ENCODE results near the gene NAA20.

The NAA20 gene, protein sequence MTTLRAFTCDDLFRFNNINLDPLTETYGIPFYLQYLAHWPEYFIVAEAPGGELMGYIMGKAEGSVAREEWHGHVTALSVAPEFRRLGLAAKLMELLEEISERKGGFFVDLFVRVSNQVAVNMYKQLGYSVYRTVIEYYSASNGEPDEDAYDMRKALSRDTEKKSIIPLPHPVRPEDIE

DNA sequence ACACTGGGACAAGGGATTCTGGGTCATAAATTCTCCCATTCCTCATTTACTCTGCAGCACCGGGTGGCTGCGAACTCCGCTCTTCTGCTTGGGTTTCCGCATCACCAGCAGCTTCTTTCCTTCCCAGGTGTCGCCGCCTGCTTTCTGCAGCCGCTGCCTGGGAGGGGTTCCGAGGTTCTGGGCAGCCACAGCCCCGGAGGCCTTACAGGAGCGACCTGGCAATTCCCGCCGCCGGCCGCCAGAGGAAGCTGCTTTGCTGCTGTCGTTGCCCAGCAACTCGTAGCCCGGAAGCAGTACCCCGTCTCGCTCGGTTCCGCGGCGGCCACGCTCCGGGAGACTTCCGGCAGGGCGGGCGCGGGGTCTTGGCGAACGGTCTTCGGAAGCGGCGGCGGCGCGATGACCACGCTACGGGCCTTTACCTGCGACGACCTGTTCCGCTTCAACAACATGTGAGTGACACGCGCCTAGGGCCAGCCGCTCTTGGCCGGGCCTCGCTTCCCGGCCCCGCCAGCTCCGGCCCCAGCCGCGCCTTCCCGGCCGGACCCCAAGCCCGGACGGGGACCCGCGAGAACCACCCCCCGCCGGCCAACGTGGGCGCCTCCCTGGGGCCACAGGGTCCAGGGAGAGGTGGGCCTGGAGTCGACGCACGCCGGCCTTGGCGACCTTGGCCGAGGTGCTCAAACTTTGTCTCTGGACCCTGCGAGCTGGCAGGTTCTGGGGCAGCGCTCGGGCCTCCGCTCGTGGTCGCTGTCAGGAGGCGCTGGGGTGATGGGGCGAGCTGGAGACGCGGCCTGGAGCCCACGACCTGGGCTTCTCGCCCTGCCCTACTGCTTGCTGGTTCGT is at the start of gene NAA20:
Gene NAA20 (plus strand): TSS at position 362 of the 843 bp plus-strand sequence. CDS start 35 bp downstream, at position 397.
- Histone ChIP-seq H3K9me3 (ENCODE audit: low read depth, low read length) (no peaks in the 10 kb centered on the region), H3K4me3 (peak within 1 kb of the TSS; percentile 96), H3K27ac (no peak within 1 kb of the TSS; the same call in 1 of the 2 replicates), H3K36me3 (ENCODE audit: insufficient read depth, low read length) (peaks cover 8% of the 10 kb centered on the region), H3K9ac (ENCODE audit: insufficient read length) (peak within 1 kb of the TSS; percentile 93)
- no peak for DNase-seq (ENCODE audit: low read depth, low spot score)
- TF ChIP-seq FOXP2 (optimal IDR thresholded peaks at IDR 0.05; ENCODE audit: control extremely low read depth, extremely low read length, insufficient read depth) (peak; percentile 58), EZH2 (IDR thresholded peaks at IDR 0.05) (no peak), POLR2AphosphoS5 (IDR thresholded peaks at IDR 0.05; ENCODE audit: borderline replicate concordance, low read depth, low read length) (peak; percentile 77)

DNA sequence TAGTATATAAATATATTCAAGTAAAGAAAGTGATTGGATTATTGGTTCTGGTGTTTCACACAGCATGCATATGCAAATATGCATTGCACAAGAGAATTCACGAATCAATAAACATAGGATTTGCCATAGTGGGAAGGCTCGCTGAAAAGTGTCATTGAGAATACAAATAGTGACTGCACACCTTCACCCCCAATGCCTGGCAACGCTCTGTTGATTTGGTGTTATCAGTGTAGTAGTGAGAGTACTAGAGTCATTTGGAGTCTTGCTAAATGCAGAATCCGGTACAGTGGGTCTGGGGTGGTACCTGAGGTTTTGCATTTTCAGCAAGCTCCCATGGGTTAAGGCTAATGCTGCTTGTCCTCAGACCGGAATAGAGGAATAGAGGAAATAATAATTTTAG is 49.7 kb upstream of the NAA20 start:
- Histone ChIP-seq H3K27ac (no peak overlapping the region), H3K9ac (ENCODE audit: insufficient read length) (no peak overlapping the region), H3K9me3 (ENCODE audit: low read depth, low read length) (no peaks in the 10 kb centered on the region), H3K36me3 (ENCODE audit: insufficient read depth, low read length) (no peaks in the 10 kb centered on the region), H3K4me3 (no peak overlapping the region)
- no peak for DNase-seq (ENCODE audit: low read depth, low spot score)
- TF ChIP-seq EZH2 (IDR thresholded peaks at IDR 0.05) = no peak
- no peak for TF ChIP-seq FOXP2 (optimal IDR thresholded peaks at IDR 0.05; ENCODE audit: control extremely low read depth, extremely low read length, insufficient read depth)
- TF ChIP-seq POLR2AphosphoS5 (IDR thresholded peaks at IDR 0.05; ENCODE audit: borderline replicate concordance, low read depth, low read length) = no peak

DNA sequence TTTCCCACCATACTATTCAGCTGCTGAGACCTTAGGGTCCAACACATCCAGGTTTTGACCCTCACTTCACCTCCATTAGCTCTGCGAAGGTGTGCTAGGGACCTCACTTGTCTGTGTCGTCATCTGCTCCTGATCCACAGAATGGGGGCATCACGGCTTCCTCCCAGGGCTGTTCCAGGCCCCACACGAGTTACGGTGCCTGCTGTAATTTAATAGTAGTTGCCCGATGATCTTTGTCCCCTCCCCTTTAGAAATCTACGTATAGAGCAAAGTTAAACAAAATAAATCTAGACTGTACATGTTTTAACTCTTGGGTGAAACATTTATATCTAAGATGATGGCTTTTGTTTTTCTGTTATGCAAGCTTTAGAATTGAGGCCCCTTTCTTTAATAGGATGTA is 49.1 kb upstream of the NAA20 start:
- Histone ChIP-seq H3K36me3 (ENCODE audit: insufficient read depth, low read length) (no peaks in the 10 kb centered on the region), H3K27ac (no peak overlapping the region), H3K4me3 (no peak overlapping the region), H3K9ac (ENCODE audit: insufficient read length) (no peak overlapping the region), H3K9me3 (ENCODE audit: low read depth, low read length) (no peaks in the 10 kb centered on the region)
- TF ChIP-seq POLR2AphosphoS5 (IDR thresholded peaks at IDR 0.05; ENCODE audit: borderline replicate concordance, low read depth, low read length) (no peak), EZH2 (IDR thresholded peaks at IDR 0.05) (no peak), FOXP2 (optimal IDR thresholded peaks at IDR 0.05; ENCODE audit: control extremely low read depth, extremely low read length, insufficient read depth) (no peak)
- no peak for DNase-seq (ENCODE audit: low read depth, low spot score)

DNA sequence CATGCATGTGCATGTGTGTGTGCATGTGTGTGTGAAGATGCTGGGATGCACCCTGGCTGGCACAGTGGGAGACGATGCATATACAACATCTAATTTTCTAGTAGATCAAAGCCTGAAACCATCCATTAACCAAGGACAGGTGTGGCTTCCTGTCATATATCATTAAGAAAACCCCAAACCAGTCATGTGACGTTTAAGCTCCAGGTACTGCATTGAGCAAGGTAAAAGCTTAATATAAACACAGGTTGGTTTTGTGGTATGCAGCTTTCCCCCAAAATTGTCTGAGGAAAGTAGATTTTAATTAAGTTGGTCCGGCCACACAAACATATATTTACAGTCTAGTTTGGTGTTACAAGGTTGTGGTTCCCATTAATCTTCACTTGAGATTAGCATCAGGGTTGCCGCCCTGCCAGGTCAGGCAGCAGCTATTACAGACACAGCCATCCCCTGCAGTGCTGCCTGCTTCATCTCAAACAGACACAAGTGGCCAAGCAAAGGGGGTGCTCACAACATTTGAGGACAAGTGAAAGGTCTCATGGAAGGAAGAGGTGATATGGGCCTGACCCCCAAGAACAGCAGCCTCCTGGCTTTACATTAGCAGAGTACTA is 48.6 kb upstream of the NAA20 start:
- H3K4me3 ChIP-seq = no peak overlapping the region
- H3K27ac ChIP-seq = no peak overlapping the region
- no peak for DNase-seq (ENCODE audit: low read depth, low spot score)
- H3K9me3 ChIP-seq (ENCODE audit: low read depth, low read length) = no peaks in the 10 kb centered on the region
- no peak overlapping the region for H3K9ac ChIP-seq (ENCODE audit: insufficient read length)
- no peaks in the 10 kb centered on the region for H3K36me3 ChIP-seq (ENCODE audit: insufficient read depth, low read length)
- TF ChIP-seq FOXP2 (optimal IDR thresholded peaks at IDR 0.05; ENCODE audit: control extremely low read depth, extremely low read length, insufficient read depth) (no peak), EZH2 (IDR thresholded peaks at IDR 0.05) (no peak), POLR2AphosphoS5 (IDR thresholded peaks at IDR 0.05; ENCODE audit: borderline replicate concordance, low read depth, low read length) (no peak)

GRCh38 chr20:19969106-19969505 is 48.1 kb upstream of the NAA20 start:
- TF ChIP-seq FOXP2 (optimal IDR thresholded peaks at IDR 0.05; ENCODE audit: control extremely low read depth, extremely low read length, insufficient read depth) (no peak), EZH2 (IDR thresholded peaks at IDR 0.05) (no peak), POLR2AphosphoS5 (IDR thresholded peaks at IDR 0.05; ENCODE audit: borderline replicate concordance, low read depth, low read length) (no peak)
- no peak overlapping the region for H3K4me3 ChIP-seq
- no peaks in the 10 kb centered on the region for H3K36me3 ChIP-seq (ENCODE audit: insufficient read depth, low read length)
- DNase-seq (ENCODE audit: low read depth, low spot score) = no peak
- H3K27ac ChIP-seq = no peak overlapping the region
- no peaks in the 10 kb centered on the region for H3K9me3 ChIP-seq (ENCODE audit: low read depth, low read length)
- H3K9ac ChIP-seq (ENCODE audit: insufficient read length) = no peak overlapping the region

GRCh38 chr20:19969507-19970255 is 47.5 kb upstream of the NAA20 start:
- no peak overlapping the region for H3K27ac ChIP-seq

GRCh38 chr20:19970256-19970765 is 46.9 kb upstream of the NAA20 start:
- H3K27ac ChIP-seq = no peak overlapping the region
- no peak overlapping the region for H3K9ac ChIP-seq (ENCODE audit: insufficient read length)
- no peak overlapping the region for H3K4me3 ChIP-seq
- no peak for TF ChIP-seq EZH2 (IDR thresholded peaks at IDR 0.05)
- TF ChIP-seq POLR2AphosphoS5 (IDR thresholded peaks at IDR 0.05; ENCODE audit: borderline replicate concordance, low read depth, low read length) = no peak
- no peak for TF ChIP-seq FOXP2 (optimal IDR thresholded peaks at IDR 0.05; ENCODE audit: control extremely low read depth, extremely low read length, insufficient read depth)
- H3K36me3 ChIP-seq (ENCODE audit: insufficient read depth, low read length) = no peaks in the 10 kb centered on the region
- no peak for DNase-seq (ENCODE audit: low read depth, low spot score)
- no peaks in the 10 kb centered on the region for H3K9me3 ChIP-seq (ENCODE audit: low read depth, low read length)

More at GRCh38 chr20:19969507-19970255, 47.5 kb upstream of the NAA20 start:
- no peak overlapping the region for H3K4me3 ChIP-seq
- no peak overlapping the region for H3K9ac ChIP-seq (ENCODE audit: insufficient read length)
- no peaks in the 10 kb centered on the region for H3K36me3 ChIP-seq (ENCODE audit: insufficient read depth, low read length)
- no peaks in the 10 kb centered on the region for H3K9me3 ChIP-seq (ENCODE audit: low read depth, low read length)
- TF ChIP-seq EZH2 (IDR thresholded peaks at IDR 0.05) = no peak
- no peak for TF ChIP-seq FOXP2 (optimal IDR thresholded peaks at IDR 0.05; ENCODE audit: control extremely low read depth, extremely low read length, insufficient read depth)
- no peak for TF ChIP-seq POLR2AphosphoS5 (IDR thresholded peaks at IDR 0.05; ENCODE audit: borderline replicate concordance, low read depth, low read length)
- DNase-seq (ENCODE audit: low read depth, low spot score) = no peak
